Inflammatory macrophage (primary cell): Measurements from ENCODE around the gene VWA2.

ENCODE experiments used
- DNase-seq, 2 donors: peaks; one replicate each; pipeline ENCODE4 v3.0.0-alpha.2; 2020 to 2022

The VWA2 gene

GRCh38 chr10:114276671-114277070, 37.6 kb downstream of the VWA2 start:
- no peak for DNase-seq

DNA sequence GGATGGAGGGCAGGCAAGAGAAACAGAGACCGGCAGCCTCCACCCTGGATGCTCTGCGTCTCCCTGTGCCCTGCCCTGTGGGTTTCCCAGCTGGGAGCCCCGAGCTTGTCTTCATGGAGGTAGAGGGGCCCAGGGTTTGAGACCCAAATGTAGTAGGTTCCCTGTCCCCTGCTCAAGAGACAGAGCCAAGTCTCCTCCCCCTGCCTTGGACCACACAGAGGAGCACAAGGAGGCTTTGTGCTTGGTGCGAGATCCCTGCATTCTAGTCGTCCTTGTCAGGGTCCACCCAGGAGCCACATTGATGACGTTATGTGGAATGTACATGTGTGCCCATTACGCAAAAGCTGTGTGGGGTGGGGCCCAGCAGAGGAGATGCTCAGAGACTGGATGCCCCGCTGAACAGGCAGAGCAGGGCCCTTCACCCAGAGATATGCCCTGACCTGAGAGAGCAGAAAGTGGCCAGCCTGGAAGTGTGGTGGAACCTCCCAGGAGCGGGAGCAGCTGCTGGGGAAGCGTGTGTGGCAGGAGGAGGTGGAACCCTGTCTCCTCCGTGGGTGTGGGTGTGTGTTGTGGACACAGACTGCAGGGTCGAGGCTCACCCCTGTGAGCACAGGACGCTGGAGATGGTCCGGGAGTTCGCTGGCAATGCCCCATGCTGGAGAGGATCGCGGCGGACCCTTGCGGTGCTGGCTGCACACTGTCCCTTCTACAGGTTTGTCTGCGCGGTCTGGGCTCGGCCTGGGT, 39.3 kb downstream of the VWA2 start:
- no peak for DNase-seq

DNA sequence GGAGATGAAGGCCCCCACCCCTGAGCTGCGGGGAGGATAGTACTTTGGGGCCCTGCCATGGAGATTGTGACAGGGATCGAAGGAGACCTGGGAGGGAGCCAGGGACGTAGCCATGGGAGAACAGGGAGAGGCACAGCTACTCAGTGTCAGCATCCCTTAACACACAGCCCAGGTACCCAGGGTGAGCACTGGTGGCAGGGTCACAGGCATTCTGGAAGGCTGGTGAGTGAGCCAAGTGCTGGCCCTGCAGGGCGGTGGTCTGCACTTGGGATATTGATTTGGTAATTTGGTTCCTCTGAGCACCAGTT, 39.8 kb downstream of the VWA2 start:
- no peak for DNase-seq

GRCh38 chr10:114279289-114279688, 40.2 kb downstream of the VWA2 start:
- DNase-seq = no peak

DNA sequence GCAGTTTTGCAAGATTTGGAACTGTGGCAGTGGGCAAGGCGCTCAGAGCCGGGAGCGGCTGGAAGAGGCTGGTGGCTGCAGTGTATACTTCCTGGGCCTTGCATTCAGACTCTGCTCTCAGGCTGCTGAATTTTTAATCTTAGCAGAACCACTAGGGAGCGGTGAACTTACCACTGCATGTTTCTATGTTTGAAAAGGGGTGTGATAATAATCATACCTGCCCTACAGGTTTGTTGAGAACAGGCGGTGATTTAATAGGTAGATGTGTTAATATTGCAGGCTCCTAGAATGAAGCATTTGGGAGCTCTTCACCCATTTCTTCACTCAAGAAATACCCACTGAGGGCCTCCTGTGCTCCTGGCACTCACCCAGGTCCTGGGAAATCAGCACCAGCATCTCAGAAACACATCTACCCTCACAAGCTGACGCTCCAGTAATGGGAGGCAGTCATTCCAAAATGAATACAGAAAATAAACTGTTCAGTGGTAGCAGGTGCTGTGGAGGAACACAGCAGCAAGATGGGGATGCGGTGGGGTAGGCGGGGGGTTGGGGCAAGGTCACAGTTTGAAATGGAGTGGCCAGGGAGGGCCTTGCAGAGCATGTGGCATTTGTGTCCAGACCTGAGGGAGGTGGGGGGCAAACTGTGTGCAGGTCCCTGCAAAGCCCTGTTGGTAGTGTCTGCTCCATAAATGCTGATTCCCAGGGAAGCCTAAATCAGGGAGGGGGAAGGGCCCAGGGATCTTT, 41.0 kb downstream of the VWA2 start:
- no peak for DNase-seq

- no peak for DNase-seq
Observed at GRCh38 chr10:114281006-114281405, 42.0 kb downstream of the VWA2 start.

DNA sequence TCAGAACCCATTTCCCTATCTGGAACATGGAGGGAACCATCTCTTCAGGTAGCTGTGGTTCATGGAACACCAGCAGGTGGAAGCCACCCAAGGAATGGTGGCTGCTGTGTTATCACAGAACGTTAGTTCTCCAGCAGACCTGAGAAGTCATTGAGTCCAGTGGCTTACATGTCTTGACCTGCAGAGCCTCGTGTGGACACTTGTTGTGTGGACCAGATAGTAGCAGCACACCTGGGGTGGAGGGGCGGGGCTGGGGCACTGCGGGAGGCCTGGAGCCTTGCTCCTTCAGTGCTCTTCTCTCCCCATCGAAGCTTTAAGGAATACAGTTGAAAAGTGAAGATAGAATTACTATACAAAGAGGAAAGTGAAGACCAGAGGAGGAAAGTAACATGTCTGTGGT, 42.4 kb downstream of the VWA2 start:
- DNase-seq = no peak

GRCh38 chr10:114282526-114282925, 43.5 kb downstream of the VWA2 start:
- DNase-seq = no peak

DNA sequence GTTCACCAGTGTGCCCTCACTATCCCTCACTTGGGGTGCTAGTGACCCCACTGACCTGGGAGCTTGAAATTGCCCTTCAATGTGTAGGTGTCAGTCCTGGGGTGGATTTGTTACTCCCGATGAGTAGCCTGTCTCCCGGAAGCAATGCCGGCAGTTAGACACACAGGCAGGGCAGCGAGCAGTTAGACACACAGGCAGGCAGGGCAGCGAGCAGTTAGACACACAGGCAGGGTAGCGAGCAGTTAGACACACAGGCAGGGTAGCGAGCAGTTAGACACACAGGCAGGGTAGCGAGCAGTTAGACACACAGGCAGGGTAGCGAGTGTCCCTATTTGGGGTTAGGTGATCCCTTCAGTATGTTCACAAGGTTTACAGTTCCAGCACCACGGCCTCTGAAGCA, 44.0 kb downstream of the VWA2 start:
- no peak for DNase-seq

DNA sequence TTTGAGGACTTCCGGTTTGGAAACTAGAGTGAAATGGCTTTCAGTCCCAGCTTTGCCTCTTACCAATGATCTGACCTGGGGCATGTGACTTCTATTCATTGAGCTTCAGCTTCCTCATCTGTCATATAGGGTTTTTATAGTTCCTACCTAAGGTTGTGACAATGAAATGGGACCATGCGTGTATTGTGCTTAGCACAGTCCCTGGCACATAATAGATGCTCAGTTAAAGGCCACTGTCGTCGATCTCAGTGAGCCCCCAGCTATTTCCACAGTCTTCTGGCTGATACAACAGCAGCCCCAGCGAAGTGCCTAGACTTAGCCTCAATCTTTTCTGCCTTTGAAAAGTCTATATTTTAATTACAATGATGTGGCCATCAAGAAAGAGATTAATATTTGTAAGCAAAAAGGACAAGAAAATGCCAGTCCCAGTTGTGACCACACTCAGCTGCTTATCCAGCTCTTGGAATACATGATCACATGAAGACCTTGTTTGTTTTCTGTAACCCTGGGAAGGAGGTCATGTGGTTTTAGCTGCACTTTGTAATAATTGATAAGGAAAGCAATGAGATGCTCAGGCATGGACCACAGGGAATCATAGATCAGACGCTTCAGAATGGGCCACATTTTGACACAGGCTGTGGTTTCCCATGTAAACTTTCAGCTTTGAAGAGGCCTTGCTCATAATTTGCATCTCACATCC, 44.6 kb downstream of the VWA2 start:
- DNase-seq = no peak

- no peak for DNase-seq
Observed at GRCh38 chr10:114284346-114285071, 45.5 kb downstream of the VWA2 start.

DNA sequence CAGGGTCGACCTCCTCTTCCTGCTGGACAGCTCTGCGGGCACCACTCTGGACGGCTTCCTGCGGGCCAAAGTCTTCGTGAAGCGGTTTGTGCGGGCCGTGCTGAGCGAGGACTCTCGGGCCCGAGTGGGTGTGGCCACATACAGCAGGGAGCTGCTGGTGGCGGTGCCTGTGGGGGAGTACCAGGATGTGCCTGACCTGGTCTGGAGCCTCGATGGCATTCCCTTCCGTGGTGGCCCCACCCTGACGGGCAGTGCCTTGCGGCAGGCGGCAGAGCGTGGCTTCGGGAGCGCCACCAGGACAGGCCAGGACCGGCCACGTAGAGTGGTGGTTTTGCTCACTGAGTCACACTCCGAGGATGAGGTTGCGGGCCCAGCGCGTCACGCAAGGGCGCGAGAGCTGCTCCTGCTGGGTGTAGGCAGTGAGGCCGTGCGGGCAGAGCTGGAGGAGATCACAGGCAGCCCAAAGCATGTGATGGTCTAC, 46.9 kb downstream of the VWA2 start:
- no peak for DNase-seq

DNA sequence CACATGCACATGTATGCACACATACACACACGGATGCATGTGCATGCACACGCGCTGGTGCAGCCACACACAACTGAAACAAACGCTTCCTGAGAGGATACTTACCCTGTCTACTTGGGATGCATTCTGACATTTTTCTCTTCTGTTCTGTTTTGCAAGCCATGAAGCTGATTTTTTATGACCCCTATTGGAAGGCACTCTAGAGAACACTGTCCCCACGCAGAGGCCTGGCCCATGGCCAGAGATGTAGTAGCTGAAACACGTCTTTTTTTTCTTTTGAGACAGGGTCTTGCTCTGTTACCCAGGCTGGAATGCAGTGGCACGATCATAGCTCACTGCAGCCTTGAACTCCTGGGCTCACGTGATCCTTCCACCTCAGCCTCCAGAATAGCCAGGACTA, 47.9 kb downstream of the VWA2 start:
- DNase-seq = no peak

DNA sequence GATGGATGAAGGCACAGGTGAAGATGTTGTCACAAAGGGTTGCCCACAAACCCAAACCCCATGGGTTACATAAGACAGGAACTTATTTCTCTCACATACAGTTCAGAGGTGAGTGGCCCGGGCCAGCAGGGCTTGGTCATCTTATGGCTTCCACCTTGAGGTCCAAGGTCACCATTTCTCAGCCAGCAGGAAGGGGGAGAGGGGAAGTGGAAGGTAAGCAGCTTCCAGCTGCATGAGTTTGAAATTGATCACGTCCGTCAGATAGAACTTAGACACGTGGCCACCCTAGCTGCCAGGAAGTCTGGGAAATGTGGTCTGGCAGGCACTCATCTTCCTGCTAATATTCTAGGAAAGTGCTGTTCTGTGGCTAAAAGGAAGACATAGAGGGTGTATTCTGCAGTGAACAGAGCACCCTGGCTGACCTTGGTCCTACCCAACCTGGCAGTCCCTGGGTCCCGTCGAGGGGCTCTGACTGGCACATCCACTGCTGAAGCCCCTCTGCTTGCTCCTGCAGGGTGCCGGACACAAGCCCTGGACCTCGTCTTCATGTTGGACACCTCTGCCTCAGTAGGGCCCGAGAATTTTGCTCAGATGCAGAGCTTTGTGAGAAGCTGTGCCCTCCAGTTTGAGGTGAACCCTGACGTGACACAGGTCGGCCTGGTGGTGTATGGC, 49.5 kb downstream of the VWA2 start:
- DNase-seq = no peak

GRCh38 chr10:114289096-114289436, 50.0 kb downstream of the VWA2 start:
- DNase-seq = no peak

- no peak for DNase-seq
Observed at GRCh38 chr10:114290038-114290437, 51.0 kb downstream of the VWA2 start.

DNA sequence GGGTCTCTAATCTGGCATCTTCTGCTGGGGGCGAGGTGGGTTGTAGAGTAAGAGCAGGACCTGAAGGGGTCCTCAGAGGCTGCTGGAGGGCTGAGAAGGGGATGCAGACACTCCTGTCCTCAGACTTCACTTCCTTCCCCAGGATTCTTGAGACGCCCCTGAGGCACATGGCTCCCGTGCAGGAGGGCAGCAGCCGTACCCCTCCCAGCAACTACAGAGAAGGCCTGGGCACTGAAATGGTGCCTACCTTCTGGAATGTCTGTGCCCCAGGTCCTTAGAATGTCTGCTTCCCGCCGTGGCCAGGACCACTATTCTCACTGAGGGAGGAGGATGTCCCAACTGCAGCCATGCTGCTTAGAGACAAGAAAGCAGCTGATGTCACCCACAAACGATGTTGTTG, 52.0 kb downstream of the VWA2 start:
- no peak for DNase-seq

- no peak for DNase-seq
Observed at GRCh38 chr10:114291516-114291915, 52.5 kb downstream of the VWA2 start.

- no peak for DNase-seq
Observed at GRCh38 chr10:114293075-114293474, 54.0 kb downstream of the VWA2 start.

DNA sequence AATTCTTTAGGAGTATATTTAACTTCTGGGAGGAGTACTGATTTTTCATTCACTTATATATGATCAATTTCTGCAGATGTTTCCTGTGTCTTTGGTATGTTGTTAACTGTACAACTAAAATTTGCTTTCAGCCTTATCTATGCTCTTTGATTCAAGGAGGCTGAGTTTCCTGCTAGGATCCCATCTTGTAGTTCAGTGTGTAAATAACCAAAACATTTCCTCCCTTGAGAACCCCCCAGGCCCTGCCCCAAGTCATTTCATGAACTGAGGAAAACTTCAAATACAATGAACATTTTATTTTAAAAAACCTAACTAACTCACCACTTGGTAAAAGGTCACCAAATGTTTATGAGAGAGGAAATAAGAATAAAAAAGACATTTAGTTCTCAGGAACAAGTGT, 55.5 kb downstream of the VWA2 start:
- no peak for DNase-seq

- no peak for DNase-seq
Observed at GRCh38 chr10:114295393-114295792, 56.3 kb downstream of the VWA2 start.

DNA sequence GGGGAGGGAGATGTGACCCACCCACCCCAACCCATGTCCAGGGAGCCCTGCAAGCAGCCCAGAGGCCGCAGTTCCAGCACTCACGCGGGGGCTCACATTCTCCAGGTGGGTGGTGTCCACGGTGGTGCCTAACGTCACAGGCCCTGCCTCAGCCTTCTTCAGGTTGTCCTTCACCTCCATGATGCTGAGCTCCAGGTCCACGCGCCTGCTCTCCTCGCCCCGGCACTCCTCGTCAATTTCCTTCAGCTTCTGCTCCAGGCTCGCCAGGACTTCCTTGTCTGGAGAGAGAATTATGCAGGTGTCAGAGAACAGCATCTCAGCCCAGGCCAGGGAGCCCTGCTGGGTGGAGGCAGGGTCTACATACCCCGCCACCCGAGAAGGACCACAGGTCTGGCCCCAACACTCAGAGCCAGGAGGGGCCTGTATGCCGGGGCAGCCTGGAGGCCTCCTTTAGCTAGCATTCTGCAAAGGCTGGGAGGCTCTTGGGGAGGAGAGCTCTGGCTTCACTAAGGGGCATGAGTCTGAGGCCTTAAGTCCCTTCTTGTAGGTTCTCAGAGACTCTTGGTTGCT, 58.2 kb downstream of the VWA2 start:
- DNase-seq = no peak
